A549 (cell line): ENCODE measurements around the gene MEST.

Source experiments
- CBX8 ChIP-seq: fragments of 200-600 bp; sonication (generic); IDR thresholded peaks from 2 replicates; pipeline ENCODE4 v1.6.1; 2016
- CTCF ChIP-seq: fragments of >200 bp; sonication (Bioruptor Twin); formaldehyde crosslinking; IDR thresholded peaks from 3 replicates; pipeline ENCODE4 v1.5.1; 2016
- ESRRA ChIP-seq: fragments of 150-350 bp; IDR thresholded peaks from 2 replicates; pipeline ENCODE4 v1.6.1; 2014; ENCODE audit warnings: mild to moderate bottlenecking, low read length, borderline replicate concordance
- FOSB ChIP-seq: fragments of 250-450 bp; sonication (Bioruptor Pico); IDR thresholded peaks from 2 replicates; pipeline ENCODE4 v1.5.0; 2020; ENCODE audit warnings: mild to moderate bottlenecking, moderate library complexity
- FOSL2 ChIP-seq, 2 experiments: fragments of 450-650 bp in 1 of 2; fragments of >200 bp in 1 of 2; sonication (Bioruptor Twin) in 1 of 2; formaldehyde crosslinking; IDR thresholded peaks; 2 replicates each; pipeline versions ENCODE4 v1.5.0 to v1.6.1; 2016 to 2020; ENCODE audit warnings: mild to moderate bottlenecking in 1 of 2, moderate library complexity in 1 of 2
- HMGXB4 ChIP-seq: fragments of 250-450 bp; sonication (Bioruptor Pico); IDR thresholded peaks from 2 replicates; pipeline ENCODE4 v1.5.0; 2021; ENCODE audit warnings: mild to moderate bottlenecking, moderate library complexity, borderline replicate concordance
- MAX ChIP-seq: IDR thresholded peaks from 2 replicates; pipeline ENCODE4 v1.6.1; 2012
- POLR2A ChIP-seq: IDR thresholded peaks from 2 replicates; pipeline ENCODE4 v1.6.1; 2012; ENCODE audit warnings: mild to moderate bottlenecking, low read length
- REST ChIP-seq: fragments of 200-600 bp; sonication (generic); IDR thresholded peaks from 2 replicates; pipeline ENCODE4 v1.6.1; 2016; ENCODE audit warnings: antibody characterized with exemption, mild to moderate bottlenecking, moderate library complexity
- SMC3 ChIP-seq: fragments of >200 bp; sonication (Bioruptor Twin); formaldehyde crosslinking; IDR thresholded peaks from 3 replicates; pipeline ENCODE4 v1.6.1; 2018; ENCODE audit warnings: inconsistent platforms

GRCh38 chr7:130444234-130444633 is 47.7 kb upstream of the MEST start:
- TF ChIP-seq CBX8: no peak
- TF ChIP-seq CTCF: no peak
- no peak for TF ChIP-seq MAX
- no peak for TF ChIP-seq SMC3
- no peak for TF ChIP-seq REST
- no peak for TF ChIP-seq ESRRA
- no peak for TF ChIP-seq POLR2A
- no peak for TF ChIP-seq FOSB
- no peak for TF ChIP-seq HMGXB4 (CRISPR knock-in tag)
- TF ChIP-seq FOSL2 (IDR thresholded peaks at IDR 0.05): no peak
- no peak for TF ChIP-seq FOSL2 (CRISPR knock-in tag; IDR thresholded peaks at IDR 0.05)
